Testis (tissue), 2 donors: Measurements from ENCODE around the gene TGM2.

Experiments
- CTCF ChIP-seq, 3 experiments: fragments of 450-650 bp in 2 of 3; fragments of 200-600 bp in 1 of 3; sonication (generic) in 1 of 3; IDR thresholded peaks; one replicate each; pipeline ENCODE4 v1.5.1; 2016 to 2019; ENCODE audit warnings: antibody characterized with exemption in 3 of 3, mild to moderate bottlenecking in 2 of 3, moderate library complexity in 1 of 3
- POLR2A ChIP-seq: fragments of 450-650 bp; IDR thresholded peaks from one replicate; pipeline ENCODE4 v1.6.1; 2017; ENCODE audit warnings: antibody characterized with exemption, mild to moderate bottlenecking, moderate library complexity

- no peak for TF ChIP-seq POLR2A
- TF ChIP-seq CTCF (IDR thresholded peaks at IDR 0.05), result no peak
Measured at GRCh38 chr20:38178581-38178980, 13.5 kb upstream of the TGM2 start.
